ENCODE measurements around the gene GPHA2.

- TF ChIP-seq POLR2A (IDR thresholded peaks at IDR 0.05) (no peak), CTCF (IDR thresholded peaks at IDR 0.05) (no peak)
Measured at GRCh38 chr11:64930340-64930739, 5.4 kb downstream of the GPHA2 start.
